ENCODE results near the gene MTX3.

MTX3 gene

GRCh38 chr5:79936002-79936645, 54.9 kb downstream of the MTX3 start:
- DNase-seq (ENCODE audit: low spot score), result no peak

GRCh38 chr5:79934681-79935080, 56.4 kb downstream of the MTX3 start:
- DNase-seq (ENCODE audit: low spot score), result no peak

- DNase-seq (ENCODE audit: low spot score), result no peak
These were observed 58.3 kb downstream of the MTX3 start for GRCh38 chr5:79932510-79933504.

GRCh38 chr5:79931866-79932265, 59.2 kb downstream of the MTX3 start:
- no peak for DNase-seq (ENCODE audit: low spot score)

- no peak for DNase-seq (ENCODE audit: low spot score)
These were observed 59.7 kb downstream of the MTX3 start for GRCh38 chr5:79931409-79931808.

- no peak for DNase-seq (ENCODE audit: low spot score)
These were observed 62.0 kb downstream of the MTX3 start for GRCh38 chr5:79929095-79929494.

Measured in hematopoietic multipotent progenitor cell treated with erythropoietin and hydrocortisone succinate and interleukin-3 and kit ligand, for 15 days (in vitro differentiated cells).